Suprapubic skin (tissue), 4 donors: Measurements from ENCODE around the gene LRRC75A.

Source experiments
- EP300 ChIP-seq: sonication (generic); formaldehyde crosslinking; IDR thresholded peaks from one replicate; pipeline ENCODE4 v1.6.1; 2017; ENCODE audit warnings: antibody characterized with exemption
- POLR2AphosphoS5 ChIP-seq, 3 donors: sonication (generic); formaldehyde crosslinking; IDR thresholded peaks; one replicate each; pipeline ENCODE4 v1.6.1; 2017; ENCODE audit warnings: antibody characterized with exemption in 3 of 3
- TF ChIP-seq, protein P1 (sequence below), 2 donors: fragments of 200-600 bp in 1 of 2; fragments of 450-650 bp in 1 of 2; sonication (generic) in 1 of 2; IDR thresholded peaks; one replicate each; pipeline ENCODE4 v1.5.1; 2016 to 2019; ENCODE audit warnings: antibody characterized with exemption in 2 of 2, mild to moderate bottlenecking in 1 of 2, moderate library complexity in 1 of 2

DNA sequence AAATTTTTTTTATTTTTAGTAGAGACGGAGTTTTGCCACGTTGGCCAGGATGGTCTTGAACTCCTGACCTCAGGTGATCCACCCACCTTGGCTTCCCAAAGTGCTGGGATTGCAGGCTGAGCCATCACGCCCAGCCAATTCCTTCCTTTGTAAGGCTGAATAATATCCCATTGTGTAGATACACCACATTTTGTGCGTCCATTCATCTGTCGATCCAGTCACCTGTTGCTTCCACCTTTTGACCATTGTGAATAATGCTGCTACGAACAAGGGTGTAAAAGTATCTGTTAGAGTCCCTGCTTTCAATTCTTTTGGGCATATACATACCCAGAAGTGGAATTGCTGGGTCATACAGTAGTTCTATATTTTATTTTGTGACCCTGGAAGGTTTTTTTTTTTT lies 61.3 kb downstream of the LRRC75A start:
- TF ChIP-seq, protein P1, sequence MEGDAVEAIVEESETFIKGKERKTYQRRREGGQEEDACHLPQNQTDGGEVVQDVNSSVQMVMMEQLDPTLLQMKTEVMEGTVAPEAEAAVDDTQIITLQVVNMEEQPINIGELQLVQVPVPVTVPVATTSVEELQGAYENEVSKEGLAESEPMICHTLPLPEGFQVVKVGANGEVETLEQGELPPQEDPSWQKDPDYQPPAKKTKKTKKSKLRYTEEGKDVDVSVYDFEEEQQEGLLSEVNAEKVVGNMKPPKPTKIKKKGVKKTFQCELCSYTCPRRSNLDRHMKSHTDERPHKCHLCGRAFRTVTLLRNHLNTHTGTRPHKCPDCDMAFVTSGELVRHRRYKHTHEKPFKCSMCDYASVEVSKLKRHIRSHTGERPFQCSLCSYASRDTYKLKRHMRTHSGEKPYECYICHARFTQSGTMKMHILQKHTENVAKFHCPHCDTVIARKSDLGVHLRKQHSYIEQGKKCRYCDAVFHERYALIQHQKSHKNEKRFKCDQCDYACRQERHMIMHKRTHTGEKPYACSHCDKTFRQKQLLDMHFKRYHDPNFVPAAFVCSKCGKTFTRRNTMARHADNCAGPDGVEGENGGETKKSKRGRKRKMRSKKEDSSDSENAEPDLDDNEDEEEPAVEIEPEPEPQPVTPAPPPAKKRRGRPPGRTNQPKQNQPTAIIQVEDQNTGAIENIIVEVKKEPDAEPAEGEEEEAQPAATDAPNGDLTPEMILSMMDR (IDR thresholded peaks at IDR 0.05) = no peak
- no peak for TF ChIP-seq POLR2AphosphoS5 (IDR thresholded peaks at IDR 0.05)
- no peak for TF ChIP-seq EP300
